ENCODE results near the gene PIGB.

DNA sequence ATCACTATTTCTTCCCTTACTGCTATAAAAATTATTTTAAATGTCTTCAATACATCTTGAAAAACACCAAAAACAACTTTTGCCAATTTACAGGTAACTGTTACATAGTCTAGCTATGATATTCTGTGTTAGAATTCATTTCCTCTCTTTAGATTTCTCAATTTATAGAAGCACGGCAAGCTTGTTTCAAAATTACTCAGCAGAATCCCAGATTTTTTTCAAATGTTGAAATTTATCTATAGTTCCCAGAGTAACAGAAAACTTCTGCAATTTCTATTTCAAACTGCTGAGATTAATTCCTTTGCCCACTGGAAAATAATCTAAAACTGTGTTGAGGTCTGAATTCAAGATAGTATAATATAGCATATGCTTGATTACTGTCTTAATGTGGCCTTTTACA is 48.0 kb downstream of the PIGB start:
- TF ChIP-seq CTCF (IDR thresholded peaks at IDR 0.05) (no peak), POLR2A (IDR thresholded peaks at IDR 0.05) (no peak), EP300 (IDR thresholded peaks at IDR 0.05) (no peak)
